Prostate gland (tissue), 2 donors: ENCODE data around the gene GBX1.

Experiments
- CTCF ChIP-seq, 4 experiments: fragments of 200-600 bp in 2 of 4; fragments of 450-650 bp in 2 of 4; sonication (generic) in 2 of 4; IDR thresholded peaks; 1 replicate in 3 of 4; 2 replicates in 1 of 4; pipeline ENCODE4 v1.5.1; 2016 to 2019; ENCODE audit warnings: antibody characterized with exemption in 4 of 4, mild to moderate bottlenecking in 2 of 4, moderate library complexity in 2 of 4
- POLR2A ChIP-seq: fragments of 450-650 bp; IDR thresholded peaks from one replicate; pipeline ENCODE4 v1.6.1; 2016; ENCODE audit warnings: antibody characterized with exemption, mild to moderate bottlenecking

- TF ChIP-seq POLR2A (no peak), CTCF (IDR thresholded peaks at IDR 0.05) (no peak)
Observed at GRCh38 chr7:151185762-151186639, 18.5 kb upstream of the GBX1 start.
